Lung (tissue), 12 donors: ENCODE data around the gene NGEF. TPM values are rescaled to one million over a fixed set of nuclear protein-coding genes. Genes with fewer than 3 reads are reported as not detected.

ENCODE experiments used
- ATAC-seq: fragments of 200-7000 bp; cut with Tn5 transposase; one replicate; pipeline ENCODE4 v1.9.1; 2020; ENCODE audit warnings: moderate number of reproducible peaks; ENCODE audit not compliant: insufficient read depth, low FRiP score
- DNase-seq, 3 donors: peaks; one replicate each; pipeline ENCODE4 v3.0.0-alpha.2; 2013 to 2017
- H3K27ac ChIP-seq, 2 donors: one replicate each; pipeline ENCODE4 v1.5.1; 2013; ENCODE audit warnings: mild to moderate bottlenecking in 2 of 2, moderate library complexity in 2 of 2, control low read depth in 1 of 2, inconsistent platforms in 1 of 2, low read depth in 1 of 2, low read length in 1 of 2
- H3K27me3 ChIP-seq, 3 donors: one replicate each; pipeline ENCODE4 v1.5.1; 2013; ENCODE audit warnings: low read length in 2 of 3; ENCODE audit not compliant: control insufficient read depth in 3 of 3, insufficient read depth in 3 of 3
- H3K36me3 ChIP-seq, 4 donors: one replicate each; pipeline ENCODE4 v1.5.1; 2013; ENCODE audit warnings: low read length in 4 of 4, mild to moderate bottlenecking in 1 of 4, moderate library complexity in 1 of 4; ENCODE audit not compliant: control insufficient read depth in 4 of 4, insufficient read depth in 4 of 4
- H3K4me1 ChIP-seq, 5 donors: one replicate each; pipeline ENCODE4 v1.5.1; 2013; ENCODE audit warnings: low read length in 5 of 5, mild to moderate bottlenecking in 2 of 5, moderate library complexity in 1 of 5; ENCODE audit not compliant: control insufficient read depth in 5 of 5, insufficient read depth in 5 of 5
- H3K4me3 ChIP-seq: one replicate; pipeline ENCODE4 v1.5.1; 2013; ENCODE audit warnings: mild to moderate bottlenecking, control low read depth, moderate library complexity
- H3K9ac ChIP-seq, 2 donors: one replicate each; pipeline ENCODE4 v1.5.1; 2013; ENCODE audit warnings: low read length in 2 of 2, control low read depth in 1 of 2; ENCODE audit not compliant: insufficient read depth in 1 of 2
- H3K9me3 ChIP-seq, 4 donors: one replicate each; pipeline ENCODE4 v1.5.1; 2013; ENCODE audit warnings: low read length in 3 of 4, mild to moderate bottlenecking in 1 of 4, moderate library complexity in 1 of 4; ENCODE audit not compliant: control insufficient read depth in 4 of 4, insufficient read depth in 3 of 4
- CTCF ChIP-seq: IDR thresholded peaks from 2 replicates; pipeline ENCODE4 v1.5.1; 2012; ENCODE audit warnings: mild to moderate bottlenecking; ENCODE audit errors: control extremely low read depth, extremely low read depth
- WGBS, 2 donors: extraction: QIAGEN DNeasy Blood & Tissue Kit; methylation state at CpG; one replicate each; pipeline ENCODE4 v1.1.7; 2013; 5-methylcytosine and 5-hydroxymethylcytosine counted together
- polyA plus RNA-seq, 2 donors: library from polyadenylated mRNA; stranded (reverse); fragments of 200-250 nt; gene quantifications; one replicate each; pipeline ENCODE4 v1.2.1, GENCODE V29; 2013
- total RNA-seq, 2 donors: library from RNA; depleted of rRNA in 1 of 2; stranded (reverse); fragments of >200 nt in 1 of 2; gene quantifications; one replicate each; pipeline ENCODE4 v1.2.1, GENCODE V29; 2014 to 2021
- donor health status: control.
- donor health status: control.
- donor health status: Bipolar disorder and iron deficiency.
- donor health status: healthy.
- donor health status: DM: yes; HTN: yes; CAD: no.

NGEF gene
- total and polyA plus RNA-seq, 4 donors: 0.35 to 2.4 (median 1.5) TPM

GRCh38 chr2:232950751-232951150 is 62.3 kb downstream of the NGEF start:
- Histone ChIP-seq H3K27ac (no peak overlapping the region), H3K9ac (no peak overlapping the region), H3K9me3 (no peaks in the 10 kb centered on the region), H3K4me3 (no peak overlapping the region), H3K4me1 (peaks cover 0 to 40% (median 18%) of the 10 kb centered on the region in 5 donors), H3K27me3 (no peaks in the 10 kb centered on the region), H3K36me3 (no peaks in the 10 kb centered on the region)
- DNase-seq: peak; percentile 46 to 94 (median 87)
- no peak for ATAC-seq
- TF ChIP-seq CTCF: no peak
- 75 to 85% methylated on average over 8 of the region's 8 CpGs for WGBS, 2 donors

- H3K4me1 ChIP-seq: peaks cover 0 to 40% (median 18%) of the 10 kb centered on the region in 5 donors
- H3K36me3 ChIP-seq: no peaks in the 10 kb centered on the region
- TF ChIP-seq CTCF: no peak
- H3K9me3 ChIP-seq: no peaks in the 10 kb centered on the region
- no peak overlapping the region for H3K4me3 ChIP-seq
- H3K27ac ChIP-seq: no peak overlapping the region
- no peak for DNase-seq
- no peaks in the 10 kb centered on the region for H3K27me3 ChIP-seq
- no peak for ATAC-seq
- H3K9ac ChIP-seq: no peak overlapping the region
- WGBS, 2 donors: 94 to 95% methylated on average over 4 of the region's 4 CpGs
Measured at GRCh38 chr2:232949016-232949415, 64.0 kb downstream of the NGEF start.

GRCh38 chr2:232942831-232943230 is 70.2 kb downstream of the NGEF start:
- H3K4me1 ChIP-seq: peaks cover 0 to 2% (median 0%) of the 10 kb centered on the region in 5 donors
- no peak overlapping the region for H3K4me3 ChIP-seq
- H3K36me3 ChIP-seq: no peaks in the 10 kb centered on the region
- WGBS, 2 donors: 72 to 80% methylated on average over 3 of the region's 3 CpGs
- DNase-seq (no peak), ATAC-seq (no peak)
- no peak overlapping the region for H3K27ac ChIP-seq
- no peak for TF ChIP-seq CTCF
- H3K9ac ChIP-seq: no peak overlapping the region
- H3K9me3 ChIP-seq: peaks cover 0 to 4% (median 0%) of the 10 kb centered on the region in 4 donors
- no peaks in the 10 kb centered on the region for H3K27me3 ChIP-seq
